GM12873 (cell line): Measurements from ENCODE around the gene USP3.

Source experiments
- TF ChIP-seq, protein P1 (sequence below): IDR thresholded peaks from 2 replicates; pipeline ENCODE4 v1.5.1; 2012; ENCODE audit warnings: low read depth, mild to moderate bottlenecking, moderate library complexity, low read length, control low read depth; ENCODE audit not compliant: insufficient read depth; ENCODE audit errors: missing control alignments

Gene USP3

DNA sequence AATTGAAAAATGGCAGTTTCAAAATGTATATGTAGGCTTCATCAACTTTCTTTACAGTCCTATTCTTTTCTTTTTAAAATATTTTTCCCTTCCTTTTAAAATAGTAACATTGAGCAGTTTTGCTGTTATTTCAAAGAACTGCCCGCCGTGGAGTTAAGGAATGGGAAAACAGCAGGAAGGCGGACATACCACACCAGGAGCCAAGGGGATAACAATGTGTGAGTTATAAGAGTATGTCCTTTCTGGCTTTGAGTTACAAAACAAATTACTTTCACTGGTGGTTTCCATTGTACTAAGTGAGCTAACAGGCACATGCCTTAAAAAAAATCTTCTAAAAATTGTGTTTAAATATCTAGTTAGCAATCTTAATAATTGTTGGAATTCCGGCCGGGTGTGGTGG lies 55.4 kb downstream of the USP3 start:
- TF ChIP-seq, protein P1, sequence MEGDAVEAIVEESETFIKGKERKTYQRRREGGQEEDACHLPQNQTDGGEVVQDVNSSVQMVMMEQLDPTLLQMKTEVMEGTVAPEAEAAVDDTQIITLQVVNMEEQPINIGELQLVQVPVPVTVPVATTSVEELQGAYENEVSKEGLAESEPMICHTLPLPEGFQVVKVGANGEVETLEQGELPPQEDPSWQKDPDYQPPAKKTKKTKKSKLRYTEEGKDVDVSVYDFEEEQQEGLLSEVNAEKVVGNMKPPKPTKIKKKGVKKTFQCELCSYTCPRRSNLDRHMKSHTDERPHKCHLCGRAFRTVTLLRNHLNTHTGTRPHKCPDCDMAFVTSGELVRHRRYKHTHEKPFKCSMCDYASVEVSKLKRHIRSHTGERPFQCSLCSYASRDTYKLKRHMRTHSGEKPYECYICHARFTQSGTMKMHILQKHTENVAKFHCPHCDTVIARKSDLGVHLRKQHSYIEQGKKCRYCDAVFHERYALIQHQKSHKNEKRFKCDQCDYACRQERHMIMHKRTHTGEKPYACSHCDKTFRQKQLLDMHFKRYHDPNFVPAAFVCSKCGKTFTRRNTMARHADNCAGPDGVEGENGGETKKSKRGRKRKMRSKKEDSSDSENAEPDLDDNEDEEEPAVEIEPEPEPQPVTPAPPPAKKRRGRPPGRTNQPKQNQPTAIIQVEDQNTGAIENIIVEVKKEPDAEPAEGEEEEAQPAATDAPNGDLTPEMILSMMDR, result no peak

DNA sequence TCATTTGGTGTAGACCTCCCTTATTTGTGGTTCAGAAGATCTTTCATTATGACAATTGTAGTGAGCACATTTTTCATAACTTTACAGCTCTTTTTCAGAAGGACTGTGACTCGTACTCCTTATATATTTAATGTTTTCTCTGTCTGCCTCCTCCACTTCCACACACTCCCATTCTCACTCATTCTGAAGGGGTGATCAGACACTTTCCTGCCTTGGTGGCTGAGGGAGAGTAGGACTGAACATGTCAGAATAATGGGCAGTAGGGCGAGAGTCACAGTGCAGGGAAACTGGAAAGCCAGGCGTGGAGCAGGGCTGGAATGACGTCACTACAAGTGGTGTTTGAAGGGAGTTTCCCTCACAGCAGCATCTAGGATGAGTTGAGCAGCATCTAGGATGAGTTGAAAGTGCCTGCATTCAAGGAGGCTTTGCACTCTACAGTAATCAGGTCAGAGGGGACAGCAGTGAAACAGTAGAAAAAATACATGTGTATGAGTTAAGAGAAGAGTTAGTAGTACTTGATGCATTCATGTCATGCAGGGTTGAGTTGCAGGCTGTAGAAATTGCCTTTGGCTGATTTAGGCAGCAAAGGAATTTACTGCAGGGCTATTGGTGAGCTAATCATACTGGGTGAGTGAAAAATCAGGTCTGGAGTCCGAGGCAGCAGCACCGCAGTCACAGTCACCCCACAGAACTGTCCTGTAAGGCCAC lies 56.5 kb downstream of the USP3 start:
- TF ChIP-seq, protein P1, result no peak

DNA sequence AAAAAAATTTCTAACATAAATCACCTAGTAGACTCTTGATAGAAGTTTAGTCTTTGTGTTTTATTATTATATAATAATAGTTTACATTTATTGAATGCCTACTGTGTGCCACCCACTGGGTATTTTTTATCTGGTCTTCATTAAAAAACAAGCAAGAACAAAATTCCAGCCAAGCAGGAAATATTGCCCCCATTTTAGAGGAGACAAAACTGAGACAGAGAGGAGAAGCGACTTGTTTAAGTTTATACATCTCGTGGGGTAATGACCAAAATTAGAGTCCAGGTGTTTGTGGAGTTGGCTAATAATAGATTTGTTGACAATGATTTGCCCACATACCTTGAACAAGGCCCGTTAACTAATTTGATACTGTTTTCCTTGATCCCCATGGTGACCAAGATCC lies 59.7 kb downstream of the USP3 start:
- TF ChIP-seq, protein P1, result no peak

DNA sequence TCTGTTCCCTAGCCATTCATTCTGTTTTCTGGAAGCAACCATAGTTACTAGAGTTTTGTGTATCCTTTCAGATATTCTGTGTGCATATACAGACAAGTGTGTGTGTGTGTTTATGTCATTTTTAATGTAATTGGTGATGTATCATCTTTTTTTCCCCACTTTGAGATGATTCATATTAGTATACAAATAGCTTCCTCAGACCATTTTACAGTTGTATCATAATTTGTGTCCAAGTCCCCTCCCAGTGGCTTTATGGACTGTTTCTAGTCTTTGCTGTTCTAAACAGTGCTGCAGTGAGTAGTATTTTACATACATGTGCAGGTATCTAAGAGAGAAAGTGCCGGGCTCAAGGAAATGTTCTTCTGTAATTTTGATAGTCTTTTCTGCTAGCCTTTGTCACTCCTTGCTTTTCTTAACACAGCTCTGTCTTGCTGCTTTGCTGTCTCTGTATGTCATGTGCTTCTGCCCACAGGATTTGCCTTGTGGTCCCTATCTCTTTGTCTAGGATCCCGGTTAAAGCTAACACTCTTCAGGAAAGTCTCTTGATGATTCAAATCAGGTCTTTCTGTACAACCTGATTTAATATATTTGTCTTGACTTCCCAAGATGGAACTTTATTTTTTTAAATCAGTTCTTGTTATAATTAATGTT lies 61.3 kb downstream of the USP3 start:
- TF ChIP-seq, protein P1, result no peak

DNA sequence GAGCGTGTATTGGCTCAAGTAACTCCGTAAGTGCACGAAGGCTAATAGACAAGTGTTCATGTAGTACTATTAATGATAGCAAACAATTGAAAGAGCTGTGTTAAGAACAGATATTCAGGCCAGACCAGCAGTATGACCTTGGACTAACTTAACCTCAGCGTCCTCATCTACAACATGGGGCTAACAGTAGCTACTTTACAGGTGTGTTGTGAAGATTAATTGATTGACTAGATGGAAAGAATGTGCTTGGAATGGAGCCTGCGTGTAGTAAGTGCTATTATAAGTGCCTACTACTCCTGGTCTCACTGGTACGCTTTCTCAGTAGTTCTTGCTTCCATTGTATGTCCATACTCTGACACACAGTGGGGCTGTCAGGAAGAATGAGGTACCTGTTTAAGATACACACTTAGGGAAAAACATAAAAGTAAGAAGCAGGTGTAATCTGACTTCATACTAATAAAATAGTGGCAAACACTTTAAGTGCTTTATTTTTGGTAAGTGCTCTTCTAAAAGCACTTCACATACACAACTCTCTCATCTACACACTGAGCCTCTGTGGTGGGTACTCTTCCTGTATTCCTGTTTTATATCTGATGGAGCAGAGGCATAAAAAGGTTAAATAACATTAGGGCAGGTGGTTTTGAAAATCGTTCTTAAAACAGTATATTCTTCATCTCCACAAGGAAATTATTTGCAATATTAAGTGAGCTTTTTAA lies 68.5 kb downstream of the USP3 start:
- TF ChIP-seq, protein P1, result no peak

DNA sequence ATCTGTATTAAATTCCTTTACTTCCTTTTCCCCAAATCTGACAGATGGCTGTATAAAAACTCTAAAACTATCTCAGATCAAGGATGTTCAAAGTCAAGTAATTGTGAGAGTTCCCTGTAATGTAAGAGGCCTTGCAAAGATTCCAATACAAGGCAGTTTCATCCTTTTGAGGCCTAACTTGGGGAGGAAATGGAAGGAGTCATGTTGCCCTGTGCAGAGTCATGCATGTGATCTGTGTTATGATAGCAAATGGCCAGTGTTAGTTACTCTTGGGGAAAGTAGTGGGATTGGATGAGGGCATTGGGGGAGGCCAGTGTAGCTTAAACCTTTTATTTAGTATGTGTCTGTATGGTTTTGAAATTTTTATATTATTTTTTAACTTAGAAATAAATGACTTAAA lies 69.1 kb downstream of the USP3 start:
- TF ChIP-seq, protein P1, result no peak

DNA sequence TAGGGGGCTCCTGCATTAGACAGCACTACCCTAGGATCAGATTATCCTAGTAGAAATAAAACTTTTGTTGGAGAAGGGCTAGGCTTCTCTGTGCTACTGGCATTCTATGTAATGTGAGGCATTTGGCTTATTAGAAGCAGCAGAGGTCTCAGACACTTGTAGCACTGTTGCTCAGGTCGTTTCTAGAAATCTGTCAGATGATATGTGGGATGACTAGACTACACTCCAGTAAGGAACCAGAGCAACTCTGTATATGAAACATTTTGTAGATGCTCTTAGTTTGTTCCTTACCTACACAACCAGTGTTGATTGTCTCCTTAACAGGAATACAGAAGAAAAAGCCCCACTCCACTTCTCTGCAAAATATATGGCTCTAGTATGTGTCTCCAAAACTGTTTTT lies 70.9 kb downstream of the USP3 start:
- TF ChIP-seq, protein P1, result no peak
